ENCODE data around the gene LHFPL4.

The LHFPL4 gene

DNA sequence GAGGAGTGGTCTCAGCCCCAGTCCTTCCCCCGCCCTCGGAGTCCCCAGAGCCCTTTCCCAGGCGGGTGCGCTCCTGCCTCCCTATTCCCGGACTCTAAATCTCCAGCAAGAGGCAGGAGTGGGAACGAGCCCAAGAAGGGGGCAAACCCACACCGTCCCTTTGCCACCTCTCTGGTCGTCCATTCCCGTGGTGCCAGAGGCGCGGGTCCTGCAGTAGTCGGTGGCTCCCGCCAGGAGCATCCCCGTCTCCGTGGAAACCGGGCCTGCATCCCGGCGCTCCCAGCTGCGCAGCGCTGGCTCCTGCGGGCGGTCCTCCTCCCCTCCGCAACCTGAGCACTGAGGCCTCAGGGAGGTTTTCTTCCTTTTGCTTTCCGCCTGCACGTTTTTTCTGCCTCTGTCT lies 44.8 kb downstream of the LHFPL4 start:
- DNase-seq (ENCODE audit: low spot score) = no peak
- Histone ChIP-seq H3K27ac (no peak overlapping the region), H3K4me3 (no peak overlapping the region)
- TF ChIP-seq CTCF (IDR thresholded peaks at IDR 0.05) = no peak

GRCh38 chr3:9507586-9508578 lies 45.7 kb downstream of the LHFPL4 start:
- DNase-seq (ENCODE audit: low spot score) = no peak
- TF ChIP-seq CTCF (IDR thresholded peaks at IDR 0.05) = no peak

DNA sequence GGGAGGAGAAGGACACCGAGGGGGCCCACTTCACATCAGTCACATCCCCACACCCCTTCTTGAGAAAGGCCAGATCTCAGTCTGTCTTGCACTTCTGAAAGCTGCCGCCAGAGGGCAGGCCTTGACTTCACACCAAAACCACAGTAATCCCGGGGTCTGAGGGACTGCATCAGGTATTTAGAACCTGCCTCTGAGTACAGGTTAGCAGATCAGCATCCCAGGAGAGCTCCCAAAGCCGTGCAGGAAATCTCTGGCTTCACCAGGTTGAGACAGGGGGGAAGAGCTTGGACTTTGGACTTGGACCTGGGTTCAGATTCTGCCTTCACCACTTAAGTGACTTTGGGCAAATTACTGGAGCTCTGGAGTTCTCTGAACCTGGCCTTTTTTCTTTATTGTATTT lies 50.3 kb downstream of the LHFPL4 start:
- peak; percentile 83 for TF ChIP-seq CTCF (IDR thresholded peaks at IDR 0.05)
- no peak overlapping the region for H3K27ac ChIP-seq
- no peak overlapping the region for H3K4me3 ChIP-seq
- no peak for DNase-seq (ENCODE audit: low spot score)

More at GRCh38 chr3:9507586-9508578, 45.7 kb downstream of the LHFPL4 start:
- no peak overlapping the region for H3K4me3 ChIP-seq
- no peak overlapping the region for H3K27ac ChIP-seq

- no peak overlapping the region for H3K4me3 ChIP-seq
- H3K27ac ChIP-seq = no peak overlapping the region
- no peak for TF ChIP-seq CTCF (IDR thresholded peaks at IDR 0.05)
- no peak for DNase-seq (ENCODE audit: low spot score)
These were observed 52.4 kb downstream of the LHFPL4 start for GRCh38 chr3:9501226-9501625.

- no peak for DNase-seq (ENCODE audit: low spot score)
- peak overlapping the region; percentile 55 for H3K4me3 ChIP-seq
- no peak overlapping the region for H3K27ac ChIP-seq
- TF ChIP-seq CTCF (IDR thresholded peaks at IDR 0.05) = peak; percentile 34
These were observed 53.2 kb downstream of the LHFPL4 start for GRCh38 chr3:9500108-9501050.

DNA sequence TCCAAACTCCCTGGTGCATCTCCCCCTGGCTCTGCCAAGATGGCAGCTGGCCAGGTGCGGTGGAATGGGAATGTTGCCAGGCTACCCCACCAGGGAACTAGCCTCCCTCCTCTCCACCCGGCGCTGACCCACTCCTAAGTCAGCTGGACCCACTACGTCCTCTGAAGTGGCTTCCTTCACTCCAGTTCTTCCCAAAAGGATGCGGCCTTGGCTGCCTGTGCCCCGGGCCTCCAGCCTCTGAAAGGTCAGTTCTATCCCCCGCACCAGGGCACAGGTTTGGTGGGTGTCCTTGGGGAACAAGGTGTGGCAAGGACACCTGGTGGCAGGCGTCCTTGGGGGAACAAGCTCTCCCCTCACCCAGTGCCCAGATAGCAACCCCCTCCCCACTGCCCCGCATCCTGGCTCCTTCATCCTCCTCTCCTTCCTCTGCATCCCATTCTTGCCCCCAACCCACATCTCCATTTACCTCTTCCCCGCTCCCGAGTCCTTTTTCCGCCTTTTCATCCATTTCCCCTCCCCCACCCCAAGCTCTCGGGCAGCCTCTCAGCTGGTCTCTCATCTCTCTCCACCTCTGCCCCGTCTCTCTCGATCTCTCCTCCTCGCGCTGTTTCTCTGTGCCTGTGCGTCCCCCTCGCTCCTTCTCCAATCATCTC lies 54.0 kb downstream of the LHFPL4 start:
- Histone ChIP-seq H3K27ac (no peak overlapping the region), H3K4me3 (peak overlapping the region; percentile 55)
- no peak for TF ChIP-seq CTCF (IDR thresholded peaks at IDR 0.05)
- DNase-seq (ENCODE audit: low spot score) = no peak

Data from coronary artery (tissue), 2 donors.